Measurements from ENCODE around the gene DCLK2. TPM values are rescaled to one million over a fixed set of nuclear protein-coding genes. Genes with fewer than 3 reads are reported as not detected.

Gene DCLK2
- total and polyA plus RNA-seq, 2 of the 8 experiments (the other 6 are each of a cell fraction or from before 2014, with no cell fraction given) = 0.32 to 0.37 TPM

DNA sequence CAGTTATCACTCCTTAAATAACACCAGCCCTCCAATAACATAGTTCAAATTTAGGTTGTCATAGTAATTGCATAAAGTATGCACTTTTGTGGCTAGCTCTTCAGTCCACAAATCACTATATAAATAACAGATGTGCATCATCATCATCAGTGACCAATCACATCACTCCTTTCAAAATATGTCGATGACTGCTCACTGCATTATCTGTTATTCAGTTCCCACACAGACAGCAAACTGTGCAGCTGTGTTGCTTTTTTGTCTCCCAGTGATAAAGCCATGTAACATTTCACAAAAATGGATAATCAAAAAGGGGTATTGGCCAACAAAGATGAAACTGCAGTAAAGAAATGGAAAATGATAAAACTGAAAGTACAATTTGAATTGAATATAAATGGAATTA, 205.4 kb downstream of the DCLK2 start (continued):
- TF ChIP-seq CHD7 (IDR thresholded peaks at IDR 0.05; ENCODE audit: insufficient replicate concordance, low read length) = no peak
- TF ChIP-seq MAFK (IDR thresholded peaks at IDR 0.05; ENCODE audit: low read depth, low read length) = no peak
- no peak for TF ChIP-seq ATF2 (IDR thresholded peaks at IDR 0.05; ENCODE audit: low read length)
- no peak for TF ChIP-seq SIX5 (IDR thresholded peaks at IDR 0.05; ENCODE audit: low read depth, low read length)
- TF ChIP-seq TAF7 (optimal IDR thresholded peaks at IDR 0.05; ENCODE audit: borderline replicate concordance, low read depth, low read length) = no peak
- no peak for TF ChIP-seq ASH2L (IDR thresholded peaks at IDR 0.05; ENCODE audit: low read length)
- TF ChIP-seq JUND (IDR thresholded peaks at IDR 0.05; ENCODE audit: low read length) = no peak
